ENCODE data around the gene TOMM70.
A peak's percentile ranks its signal among the peaks of the same experiment; 100 is the strongest.
"Not testable (repeated sequence)": the region's sequence is repeated elsewhere in the genome, so short reads cannot be mapped to it uniquely, and the experiment has no call there.

The TOMM70 gene

DNA sequence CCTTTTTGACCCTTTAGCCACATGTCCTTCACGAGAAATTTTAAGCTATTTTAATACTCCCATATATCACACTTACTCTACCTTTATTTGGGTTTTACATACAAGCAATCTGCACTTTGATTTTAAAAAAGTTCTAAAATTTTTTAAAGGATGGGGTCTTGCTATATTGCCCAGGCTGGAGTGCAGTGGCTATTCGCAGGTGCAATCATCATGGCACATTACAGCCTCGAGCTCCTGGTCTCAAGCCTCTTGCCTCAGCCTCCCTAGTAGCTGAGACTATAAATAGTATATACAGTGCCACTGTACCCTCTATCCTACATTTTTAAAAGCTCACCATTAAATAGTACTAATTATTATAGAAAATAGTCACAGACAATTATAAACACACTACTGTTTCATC, 36.5 kb downstream of the TOMM70 start:
- no peak for DNase-seq (ENCODE audit: low read depth in 1 of 2, low spot score in 1 of 2)

GRCh38 chr3:100361897-100362296, 39.0 kb downstream of the TOMM70 start:
- DNase-seq (ENCODE audit: low read depth in 1 of 2, low spot score in 1 of 2) = no peak

- DNase-seq (ENCODE audit: low read depth in 1 of 2, low spot score in 1 of 2) = no peak
These were observed 40.0 kb downstream of the TOMM70 start for GRCh38 chr3:100360757-100361496.

DNA sequence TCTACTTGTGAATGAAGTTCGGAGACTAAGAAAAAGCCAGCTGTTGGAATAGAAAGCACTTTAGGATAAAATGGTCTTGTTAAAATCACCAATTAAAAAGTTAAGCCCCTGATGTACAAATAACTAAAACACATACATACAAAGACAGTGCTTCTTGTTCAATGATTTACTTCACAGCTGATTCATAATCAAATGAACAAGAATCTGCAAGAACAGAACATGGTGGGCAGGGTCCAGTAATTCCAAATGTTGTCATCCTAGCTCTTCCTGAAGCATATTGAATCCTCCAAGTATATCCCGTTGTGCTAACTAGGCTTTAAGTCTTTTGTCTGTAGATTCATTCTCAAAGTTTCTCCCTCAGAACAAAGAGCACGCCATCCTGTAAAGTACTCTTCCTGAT, 41.9 kb downstream of the TOMM70 start:
- no peak for DNase-seq (ENCODE audit: low read depth in 1 of 2, low spot score in 1 of 2)

DNA sequence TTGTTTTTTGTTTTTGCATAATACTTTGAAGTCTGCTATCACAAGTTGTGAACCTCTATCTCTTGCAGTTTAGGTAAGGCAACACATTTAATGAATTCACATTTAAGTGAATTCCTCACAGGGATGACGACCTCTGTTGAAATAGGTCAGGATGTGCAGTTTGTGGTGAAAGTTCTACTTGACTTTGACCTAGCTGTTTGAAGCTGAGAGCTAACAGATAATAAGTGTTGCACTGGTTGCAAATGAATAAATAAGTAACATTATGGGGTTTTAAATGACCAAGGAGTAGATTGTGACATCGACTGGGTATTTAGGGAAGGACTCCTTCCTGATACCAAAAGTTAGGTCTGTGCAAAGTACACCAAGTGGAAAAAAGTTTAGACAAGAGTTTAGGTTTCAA, 42.5 kb downstream of the TOMM70 start:
- no peak for DNase-seq (ENCODE audit: low read depth in 1 of 2, low spot score in 1 of 2)

GRCh38 chr3:100354850-100355249, 46.0 kb downstream of the TOMM70 start:
- no peak for DNase-seq (ENCODE audit: low read depth in 1 of 2, low spot score in 1 of 2)

DNA sequence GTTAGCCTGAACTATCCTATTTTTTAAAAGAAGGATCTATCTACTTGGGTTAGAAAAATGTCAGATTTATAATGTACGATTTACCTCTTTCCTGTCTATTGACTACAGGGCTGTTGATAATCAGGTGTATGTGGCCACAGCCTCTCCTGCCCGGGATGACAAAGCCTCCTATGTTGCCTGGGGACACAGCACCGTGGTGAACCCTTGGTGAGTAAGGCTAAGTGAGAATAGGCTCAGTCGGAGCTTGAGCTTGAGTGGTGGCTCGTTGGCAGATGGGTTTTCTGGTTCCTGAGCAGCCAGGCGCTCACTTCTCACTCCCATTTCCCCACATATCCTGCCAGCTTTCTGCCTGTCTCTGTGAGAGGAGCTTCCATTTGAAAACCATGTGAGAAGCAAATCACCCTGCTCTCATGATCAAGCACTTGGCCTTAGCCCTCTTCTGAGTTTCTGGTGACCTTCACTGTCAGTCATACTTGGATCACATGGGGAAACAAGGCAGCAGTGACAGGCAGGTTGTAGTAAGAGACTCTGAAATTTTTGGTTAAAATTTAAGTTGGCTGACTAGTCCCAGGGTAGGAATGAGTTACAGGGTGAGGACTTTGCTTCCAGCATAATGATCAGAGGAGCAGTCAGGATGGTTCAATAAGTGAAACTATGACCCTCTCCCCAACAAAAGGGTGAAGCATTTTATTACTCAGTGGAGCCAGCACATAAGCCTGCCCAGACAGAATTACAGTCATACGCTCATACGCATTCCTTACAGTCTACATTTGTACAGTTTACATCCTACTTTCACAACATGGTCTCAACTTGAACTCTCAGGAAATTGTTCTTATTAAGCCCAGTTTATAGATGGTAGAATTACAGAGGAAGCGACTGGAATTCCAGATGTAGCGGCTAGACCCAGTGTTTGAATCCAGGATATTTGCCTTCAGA, 48.3 kb downstream of the TOMM70 start:
- DNase-seq (ENCODE audit: low read depth in 1 of 2, low spot score in 1 of 2) = no peak

DNA sequence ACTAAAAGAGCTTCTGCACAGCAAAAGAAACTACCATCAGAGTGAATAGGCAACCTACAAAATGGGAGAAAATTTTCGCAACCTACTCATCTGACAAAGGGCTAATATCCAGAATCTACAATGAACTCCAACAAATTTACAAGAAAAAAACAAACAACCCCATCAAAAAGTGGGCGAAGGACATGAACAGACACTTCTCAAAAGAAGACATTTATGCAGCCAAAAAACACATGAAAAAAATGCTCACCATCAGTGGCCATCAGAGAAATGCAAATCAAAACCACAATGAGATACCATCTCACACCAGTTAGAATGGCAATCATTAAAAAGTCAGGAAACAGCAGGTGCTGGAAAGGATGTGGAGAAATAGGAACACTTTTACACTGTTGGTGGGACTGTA, 49.1 kb downstream of the TOMM70 start:
- not testable (repeated sequence) for DNase-seq (ENCODE audit: low read depth in 1 of 2, low spot score in 1 of 2)

DNA sequence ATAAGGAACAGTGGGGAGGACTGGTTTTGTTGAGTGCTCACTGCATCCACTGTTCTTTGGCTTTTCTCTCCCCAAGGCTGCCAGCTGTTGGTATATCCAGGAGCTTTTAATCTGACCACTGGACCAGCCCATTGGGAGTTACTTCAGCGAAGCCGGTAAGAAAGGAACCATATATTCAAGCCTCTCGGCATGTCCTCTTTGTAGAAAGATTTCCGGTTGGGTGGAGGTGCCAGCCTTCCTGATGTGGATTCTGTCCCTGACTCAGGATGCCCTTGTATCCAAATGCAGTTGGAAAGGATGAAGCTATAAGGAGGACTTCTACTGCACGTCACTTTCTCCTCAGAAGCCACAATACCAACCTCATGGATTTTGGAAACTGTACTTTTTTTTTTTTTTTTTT, 52.2 kb downstream of the TOMM70 start:
- no peak for DNase-seq (ENCODE audit: low read depth in 1 of 2, low spot score in 1 of 2)

DNA sequence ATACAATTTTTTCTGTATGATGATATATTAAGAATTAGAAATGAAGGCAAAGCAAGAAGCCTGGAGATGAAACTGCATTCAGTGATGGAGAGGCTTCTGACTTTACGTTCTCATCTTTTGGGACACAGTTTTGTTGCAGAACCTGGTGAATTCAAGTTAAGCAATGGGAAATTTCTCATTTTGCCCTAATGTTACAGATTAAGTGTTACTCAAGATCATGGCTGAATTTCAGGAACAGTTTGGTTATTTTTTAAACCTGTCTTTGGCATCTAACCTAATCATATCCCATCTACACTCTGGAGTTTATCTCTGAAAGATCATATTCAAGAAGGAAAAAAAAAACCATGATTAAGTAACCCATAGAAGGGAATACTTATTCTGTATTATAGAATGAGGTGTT, 60.4 kb downstream of the TOMM70 start:
- no peak for DNase-seq (ENCODE audit: low read depth in 1 of 2, low spot score in 1 of 2)

DNA sequence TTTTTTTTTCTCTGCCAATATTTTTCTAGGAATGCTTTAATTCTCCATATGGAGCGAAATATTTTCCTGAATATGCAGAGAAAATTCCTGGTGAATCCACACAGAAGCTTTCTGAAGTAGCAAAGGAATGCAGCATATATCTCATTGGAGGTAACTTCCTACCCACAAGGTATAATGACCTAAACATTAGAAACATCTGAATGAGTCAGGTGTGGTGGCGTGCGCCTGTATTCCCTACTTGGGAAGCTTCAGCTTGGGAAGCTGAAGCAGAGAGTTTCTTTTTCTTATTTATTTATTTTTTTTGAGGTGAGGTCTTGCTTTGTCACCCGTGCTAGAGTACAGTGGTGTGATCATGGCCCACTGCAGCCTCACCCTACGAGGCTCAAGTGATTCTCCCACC, 61.1 kb downstream of the TOMM70 start:
- no peak for DNase-seq (ENCODE audit: low read depth in 1 of 2, low spot score in 1 of 2)

DNA sequence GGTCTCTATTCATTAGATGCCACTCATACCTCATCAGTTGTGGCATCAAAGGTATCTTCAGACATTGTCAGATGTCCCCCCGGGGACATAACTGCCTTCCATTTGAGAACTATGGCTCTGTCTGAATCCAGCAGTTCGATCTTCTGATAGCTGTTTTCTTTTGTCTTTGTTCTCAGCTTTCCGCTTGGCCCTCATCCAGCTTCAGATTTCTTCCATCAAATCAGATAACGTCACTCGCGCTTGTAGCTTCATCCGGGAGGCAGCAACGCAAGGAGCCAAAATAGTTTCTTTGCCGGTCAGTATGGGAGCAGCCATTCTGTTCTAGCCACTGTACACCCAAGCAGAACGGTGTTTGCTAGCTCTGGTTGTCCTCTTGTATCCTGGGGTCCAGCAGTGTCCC, 62.0 kb downstream of the TOMM70 start:
- DNase-seq (ENCODE audit: low read depth in 1 of 2, low spot score in 1 of 2) = no peak

DNA sequence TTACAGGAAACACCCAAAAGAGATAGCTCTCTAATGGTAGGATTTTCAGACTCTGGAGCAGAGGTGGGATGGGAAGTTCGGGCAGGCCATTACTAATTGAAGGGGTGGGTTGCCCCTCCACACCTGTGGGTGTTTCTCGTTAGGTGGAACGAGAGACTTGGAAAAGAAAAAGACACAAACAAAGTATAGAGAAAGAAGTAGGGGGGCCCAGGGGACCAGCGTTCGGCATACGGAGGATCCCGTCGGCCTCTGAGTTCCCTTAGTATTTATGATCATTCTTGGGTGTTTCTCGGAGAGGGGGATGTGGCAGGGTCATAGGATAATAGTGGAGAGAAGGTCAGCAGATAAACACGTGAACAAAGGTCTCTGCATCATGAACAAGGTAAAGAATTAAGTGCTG, 64.7 kb downstream of the TOMM70 start:
- not testable (repeated sequence) for DNase-seq (ENCODE audit: low read depth in 1 of 2, low spot score in 1 of 2)

- DNase-seq (ENCODE audit: low read depth in 1 of 2, low spot score in 1 of 2) = no peak
These were observed 65.5 kb downstream of the TOMM70 start for GRCh38 chr3:100335434-100335833.

DNA sequence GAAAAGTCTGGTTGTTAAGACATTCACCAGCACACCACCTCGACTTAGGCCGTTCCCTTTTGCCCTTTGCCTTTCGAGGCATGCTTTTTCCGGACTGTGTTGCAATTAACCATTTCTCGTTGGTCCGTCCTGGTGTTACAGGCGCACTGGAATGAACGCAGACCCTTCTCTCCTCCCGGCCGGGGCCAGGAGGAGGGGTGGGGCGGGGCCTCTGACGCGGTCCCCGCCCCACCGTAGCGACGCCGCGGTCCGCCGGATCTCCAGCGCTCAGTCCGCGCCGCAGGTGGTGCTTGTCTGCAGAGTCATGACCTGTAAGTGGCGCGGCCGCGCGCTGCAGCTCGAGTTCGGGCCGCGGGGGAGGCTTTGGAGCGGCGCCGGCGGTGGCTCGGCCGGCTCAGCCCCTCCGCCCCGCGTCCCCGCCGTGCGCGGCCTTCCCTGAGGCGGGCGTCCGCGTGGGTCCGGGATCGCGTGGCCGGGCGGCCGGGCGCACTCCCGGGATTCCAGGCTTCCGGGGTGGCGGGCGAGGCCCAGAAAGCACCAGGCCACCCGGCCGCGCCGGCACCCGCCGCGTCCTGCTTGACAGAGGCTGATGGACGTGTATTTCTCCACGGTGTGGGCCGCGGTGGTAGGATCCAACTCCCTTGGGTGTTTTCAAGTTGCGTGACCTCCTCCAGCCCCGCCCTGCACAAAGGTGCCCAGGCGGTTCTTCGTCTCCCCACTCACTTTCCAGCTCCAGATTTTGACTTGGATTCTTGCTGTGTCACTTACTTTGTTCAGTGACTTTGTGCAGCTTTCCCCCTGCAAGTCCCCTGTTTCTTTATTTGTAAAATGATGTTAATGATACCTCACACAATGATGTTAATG, 66.2 kb downstream of the TOMM70 start, which contains the start of gene NIT2:
Gene NIT2, plus strand, starts transcription at position 270 of the 864 bp plus-strand sequence. Its CDS starts 35 bp downstream, at position 305.
- DNase-seq (ENCODE audit: low read depth in 1 of 2, low spot score in 1 of 2) = peak; percentile 49 to 67

DNA sequence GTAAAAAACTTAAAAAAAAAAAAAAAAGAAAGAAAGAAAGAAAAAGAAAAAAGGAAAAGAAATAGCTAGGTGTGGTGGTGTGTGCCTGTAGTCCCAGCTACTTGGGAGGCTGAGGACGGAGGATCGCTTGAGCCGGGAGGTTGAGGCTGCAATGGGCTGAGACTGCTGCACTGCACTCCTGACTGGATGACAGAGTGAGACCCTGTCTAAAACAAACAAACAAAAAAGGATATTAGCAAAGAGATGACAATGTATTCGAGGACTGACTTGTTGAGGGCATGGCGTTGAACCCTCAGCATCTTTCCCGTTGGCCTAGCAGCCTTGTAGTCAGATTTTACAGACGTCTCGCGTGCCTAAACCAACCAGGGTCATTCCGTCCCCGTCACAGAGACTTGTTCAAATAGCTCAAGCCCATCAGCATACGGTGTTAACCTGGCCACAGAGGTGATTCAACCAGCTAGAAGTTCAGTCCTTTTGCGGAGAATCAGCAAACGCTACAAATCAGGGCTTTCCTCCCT, 66.9 kb downstream of the TOMM70 start:
- no peak for DNase-seq (ENCODE audit: low read depth in 1 of 2, low spot score in 1 of 2)

DNA sequence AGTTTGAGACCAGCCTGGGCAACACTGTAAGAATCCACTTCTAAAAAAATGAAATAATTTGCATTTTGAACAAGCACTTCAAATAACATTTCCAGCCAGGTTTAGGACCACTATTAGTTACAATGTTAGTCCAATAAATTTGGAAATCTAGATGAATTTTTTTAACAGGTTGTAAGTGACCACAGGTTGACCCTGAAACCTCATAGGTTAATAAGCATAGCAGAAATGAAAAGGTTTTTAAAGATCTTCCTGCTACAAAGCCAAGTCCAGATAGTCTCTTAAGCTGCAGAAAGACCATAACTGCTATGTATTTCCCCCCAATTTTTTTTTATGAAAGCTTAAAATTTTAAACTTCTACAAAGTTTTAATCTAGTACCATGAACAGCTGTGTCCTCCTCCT, 67.8 kb downstream of the TOMM70 start:
- DNase-seq (ENCODE audit: low read depth in 1 of 2, low spot score in 1 of 2) = no peak

DNA sequence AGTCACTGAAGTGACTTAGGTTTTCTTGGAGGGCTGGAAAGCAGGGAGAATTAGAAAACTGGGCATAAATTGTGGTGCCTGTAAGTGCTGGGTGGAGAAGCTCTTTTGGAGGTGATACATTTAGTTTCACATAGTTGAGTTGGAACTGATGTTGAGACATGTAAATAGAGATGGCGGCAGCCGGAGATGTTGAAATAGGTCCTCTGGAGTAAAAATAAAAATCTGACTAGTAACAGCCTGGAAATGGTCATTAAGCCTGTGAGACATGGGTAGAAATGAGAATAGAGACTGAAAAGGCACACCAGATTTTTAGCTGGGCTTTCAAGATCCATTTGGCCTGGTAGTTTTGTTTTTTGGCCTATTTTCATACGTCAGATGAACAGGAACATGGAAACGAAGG, 69.2 kb downstream of the TOMM70 start:
- no peak for DNase-seq (ENCODE audit: low read depth in 1 of 2, low spot score in 1 of 2)

DNA sequence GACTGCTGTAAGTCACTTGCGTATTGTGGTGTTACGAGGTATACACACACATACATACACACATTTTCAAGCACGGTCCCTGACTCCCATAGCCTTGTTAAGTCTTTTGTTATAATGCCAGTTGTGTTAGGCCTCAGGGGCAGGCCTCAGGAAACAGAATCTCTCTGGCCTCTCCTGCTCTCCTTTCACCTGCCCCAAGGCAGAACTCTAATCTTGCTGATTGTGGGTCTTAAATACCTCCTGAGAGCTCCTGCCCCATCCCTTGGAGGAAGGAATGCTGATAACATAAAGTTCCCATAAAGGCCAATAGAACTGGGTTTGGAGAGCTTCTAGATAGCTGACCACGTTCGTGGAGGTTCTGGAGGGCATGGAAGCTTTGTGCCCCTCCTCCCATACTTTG, 70.2 kb downstream of the TOMM70 start:
- DNase-seq (ENCODE audit: low read depth in 1 of 2, low spot score in 1 of 2) = no peak

DNA sequence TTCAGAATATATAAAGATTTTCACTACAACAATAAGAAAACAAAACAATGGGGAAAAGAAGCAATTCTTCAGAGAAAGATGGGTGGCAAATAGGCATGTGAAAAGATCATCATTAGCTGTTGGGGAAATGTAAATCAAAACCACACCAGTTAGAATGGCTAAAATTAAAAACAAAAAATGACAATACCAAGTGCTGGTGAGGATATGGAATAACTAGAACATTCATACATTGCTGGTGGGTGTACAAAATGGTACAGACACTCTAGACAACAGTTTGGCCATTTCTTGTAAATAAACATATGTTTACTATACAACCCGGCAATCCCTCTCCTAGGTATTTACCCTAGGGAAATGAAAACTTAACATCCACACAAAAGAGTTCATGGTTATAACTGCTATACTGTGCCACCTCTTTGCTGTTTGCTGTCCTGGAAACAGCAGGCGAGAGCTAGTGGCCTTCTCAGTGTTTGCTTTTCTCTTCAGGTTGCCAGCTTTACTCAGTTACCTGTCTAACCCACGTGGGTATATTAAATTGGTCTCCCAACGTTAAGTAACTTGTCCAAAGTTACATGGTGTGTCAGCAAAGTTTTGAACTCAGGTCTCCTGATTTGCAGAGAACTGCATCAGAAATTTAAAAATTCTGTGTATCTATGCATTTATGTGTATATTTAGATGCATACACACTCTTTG, 70.9 kb downstream of the TOMM70 start:
- DNase-seq (ENCODE audit: low read depth in 1 of 2, low spot score in 1 of 2) = no peak

All from stimulated activated CD4-positive, alpha-beta T cell treated with anti-CD3 and anti-CD28 coated beads, Interleukin-15, amount 100 ng/mL, for 1 hour (primary cell).